ENCODE results near the gene CABP4.
A peak's percentile ranks its signal among the peaks of the same experiment; 100 is the strongest.
"Not testable (repeated sequence)": the region's sequence is repeated elsewhere in the genome, so short reads cannot be mapped to it uniquely, and the experiment has no call there.

CABP4 gene

GRCh38 chr11:67419325-67420049 is 35.7 kb upstream of the CABP4 start:
- no peak for DNase-seq (ENCODE audit: low read depth, low spot score)

- DNase-seq (ENCODE audit: low read depth, low spot score), result no peak
Observed at GRCh38 chr11:67420147-67420645, 35.0 kb upstream of the CABP4 start.

DNA sequence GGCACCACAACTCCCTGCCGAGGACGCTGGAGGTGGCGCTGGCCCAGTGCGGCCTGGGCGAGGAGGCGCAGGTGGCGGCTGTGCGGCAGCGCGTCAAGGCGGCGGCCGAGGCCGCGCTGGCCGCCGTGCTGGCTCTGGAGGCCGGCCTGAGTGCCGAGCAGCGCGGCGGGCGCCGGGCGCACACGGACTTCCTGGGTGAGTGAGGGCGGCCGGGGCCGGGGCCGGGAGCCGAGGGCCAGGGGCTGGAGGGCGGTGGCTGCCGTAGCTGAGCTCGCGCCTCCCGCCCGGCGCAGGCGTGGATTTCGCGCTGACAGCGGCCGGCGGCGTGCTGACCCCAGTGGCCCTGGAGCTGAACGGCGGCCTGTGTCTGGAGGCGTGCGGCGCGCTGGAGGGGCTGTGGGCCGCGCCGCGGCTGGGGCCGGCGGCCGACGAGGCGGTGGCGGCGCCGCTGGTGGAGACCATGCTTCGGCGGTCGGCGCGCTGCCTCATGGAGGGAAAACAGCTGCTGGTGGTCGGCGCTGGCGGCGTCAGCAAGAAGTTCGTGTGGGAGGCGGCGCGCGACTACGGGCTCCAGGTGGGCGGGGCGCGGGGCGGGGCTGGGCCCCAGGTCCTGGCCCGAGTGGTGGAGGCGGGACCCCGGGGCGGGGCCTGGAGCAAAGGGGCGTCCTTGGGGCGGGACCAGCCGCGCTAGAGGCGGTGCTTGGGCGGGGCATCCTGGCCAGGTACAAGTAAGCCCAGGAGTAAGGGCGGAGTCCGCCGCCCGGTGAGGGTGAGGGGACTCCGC is 34.3 kb upstream of the CABP4 start:
- DNase-seq (ENCODE audit: low read depth, low spot score), result peak; percentile 97

GRCh38 chr11:67421430-67422031 is 33.6 kb upstream of the CABP4 start:
- DNase-seq (ENCODE audit: low read depth, low spot score), result no peak

DNA sequence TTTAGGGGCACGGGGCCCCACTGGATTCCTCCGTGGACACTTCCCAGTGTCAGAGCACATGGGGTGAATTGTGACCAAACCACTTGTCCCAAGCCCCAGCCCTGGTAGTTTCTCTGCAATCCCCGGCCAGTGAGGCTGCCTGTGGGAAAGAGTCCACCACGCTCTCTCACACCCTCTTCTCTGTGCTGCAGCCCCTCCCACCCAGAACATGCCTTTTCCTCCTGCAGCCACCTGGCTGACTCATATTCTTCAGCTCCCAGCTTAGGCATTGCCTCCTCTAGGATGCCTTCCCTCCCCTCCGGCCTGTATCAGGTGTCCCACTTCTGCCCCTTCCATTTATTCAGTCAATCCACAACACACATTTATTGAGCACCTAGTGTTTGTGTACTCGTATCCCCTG is 32.3 kb upstream of the CABP4 start:
- DNase-seq (ENCODE audit: low read depth, low spot score), result no peak

DNA sequence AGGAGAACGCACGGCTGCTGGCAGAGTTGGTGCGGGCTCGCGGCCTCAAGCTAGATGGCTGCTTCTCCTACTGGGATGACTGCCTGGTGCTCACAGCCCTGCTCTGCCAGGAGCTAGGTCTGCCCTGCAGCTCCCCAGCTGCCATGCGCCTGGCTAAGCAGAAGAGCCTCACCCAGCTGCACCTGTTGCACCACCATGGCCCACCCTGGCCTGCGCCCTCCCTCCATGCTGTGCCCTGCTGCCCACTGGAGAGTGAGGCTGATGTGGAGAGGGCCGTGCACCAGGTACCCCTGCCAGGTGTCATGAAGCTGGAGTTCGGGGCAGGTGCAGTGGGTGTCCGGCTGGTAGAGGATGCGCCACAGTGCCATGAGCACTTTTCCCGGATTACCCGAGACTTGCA is 31.7 kb upstream of the CABP4 start:
- DNase-seq (ENCODE audit: low read depth, low spot score), result no peak

GRCh38 chr11:67423891-67424613 is 31.1 kb upstream of the CABP4 start:
- DNase-seq (ENCODE audit: low read depth, low spot score), result no peak

DNA sequence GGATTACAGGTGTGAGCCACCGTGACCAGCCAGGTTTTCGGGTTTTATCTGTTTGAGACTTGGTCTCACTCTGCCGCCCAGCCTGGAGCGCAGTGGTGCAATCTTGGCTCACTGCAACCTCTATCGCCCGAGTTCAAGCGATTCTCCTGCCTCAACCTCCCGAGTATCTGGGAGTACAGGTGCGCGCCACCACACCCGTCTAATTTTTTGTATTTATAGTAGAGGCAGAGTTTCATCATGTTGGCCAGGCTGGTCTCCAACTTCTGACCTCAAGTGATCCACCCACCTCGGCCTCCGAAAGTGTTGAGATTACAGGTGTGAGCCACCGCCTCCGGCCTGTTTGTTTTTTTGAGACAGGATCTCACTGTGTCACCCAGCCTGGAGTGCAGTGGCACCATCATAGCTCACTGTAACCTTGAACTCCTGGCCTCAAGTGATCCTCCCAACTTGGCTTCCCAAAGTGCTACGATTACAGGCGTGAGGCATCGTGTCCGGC is 27.7 kb upstream of the CABP4 start:
- DNase-seq (ENCODE audit: low read depth, low spot score), result not testable (repeated sequence)

GRCh38 chr11:67428052-67429001 is 26.8 kb upstream of the CABP4 start, which contains the start of gene RPS6KB2:
RPS6KB2 (plus strand) TSS chr11:67428494; CDS start chr11:67428546, 52 bp downstream.
- DNase-seq (ENCODE audit: low read depth, low spot score), result peak; percentile 99

GRCh38 chr11:67429038-67429668 is 26.0 kb upstream of the CABP4 start:
- no peak for DNase-seq (ENCODE audit: low read depth, low spot score)

DNA sequence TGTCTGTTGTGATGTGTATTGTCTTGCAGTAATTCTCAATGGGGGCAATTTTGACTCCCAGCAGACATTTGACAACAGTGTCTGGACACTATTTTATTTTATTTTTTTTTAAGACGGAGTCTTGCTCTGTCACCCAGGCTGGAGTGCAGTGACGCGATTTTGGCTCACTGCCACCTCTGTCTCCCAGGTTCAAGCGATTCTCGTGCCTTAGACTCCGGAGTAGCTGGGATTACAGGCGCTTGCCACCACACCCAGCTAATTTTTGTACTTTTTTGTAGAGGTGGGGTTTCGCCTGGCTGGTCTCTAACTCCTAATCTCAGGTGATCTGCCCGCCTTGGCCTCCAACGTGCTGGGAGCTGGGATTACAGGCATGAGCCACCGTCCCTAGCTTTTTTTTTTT is 25.4 kb upstream of the CABP4 start:
- DNase-seq (ENCODE audit: low read depth, low spot score), result no peak

DNA sequence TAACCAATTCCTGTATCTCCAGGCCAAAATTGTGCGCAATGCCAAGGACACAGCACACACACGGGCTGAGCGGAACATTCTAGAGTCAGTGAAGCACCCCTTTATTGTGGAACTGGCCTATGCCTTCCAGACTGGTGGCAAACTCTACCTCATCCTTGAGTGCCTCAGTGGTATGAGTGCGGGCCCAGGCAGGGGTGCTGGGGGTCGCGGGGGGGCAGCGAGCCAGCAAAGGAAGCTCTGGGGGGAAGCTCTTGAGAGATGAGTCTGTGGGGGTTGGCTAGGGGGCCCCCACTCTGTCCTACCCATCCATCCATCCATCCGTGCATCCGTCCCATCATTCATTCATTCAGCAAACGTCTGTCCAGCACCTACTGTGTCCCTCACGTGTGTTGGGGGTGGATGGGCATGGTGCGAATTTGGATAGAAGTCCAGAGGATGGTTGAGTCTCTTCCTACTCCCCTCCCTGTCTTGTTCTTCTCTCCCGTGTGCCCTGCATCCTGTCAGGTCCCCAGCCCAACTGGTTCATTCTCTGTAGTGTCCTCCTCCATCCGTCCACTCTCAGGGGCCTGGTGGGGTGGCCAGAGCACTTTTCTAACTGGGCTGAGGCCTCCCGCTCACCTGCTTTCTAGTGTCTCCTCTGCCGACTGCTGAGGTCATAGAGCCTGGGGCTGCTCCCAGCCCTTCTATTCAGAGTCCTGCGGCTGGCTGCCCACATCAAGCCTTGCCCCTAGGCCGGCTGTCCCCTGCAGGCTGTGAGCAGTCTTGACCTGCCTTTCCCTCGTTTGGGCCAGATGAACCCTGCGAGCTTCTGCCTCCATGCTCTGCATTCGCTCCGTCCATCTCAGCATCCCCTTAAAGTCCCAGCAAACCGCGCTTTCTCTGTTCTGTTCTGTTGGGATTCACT is 23.6 kb upstream of the CABP4 start:
- no peak for DNase-seq (ENCODE audit: low read depth, low spot score)

GRCh38 chr11:67432655-67433349 is 22.4 kb upstream of the CABP4 start:
- no peak for DNase-seq (ENCODE audit: low read depth, low spot score)

DNA sequence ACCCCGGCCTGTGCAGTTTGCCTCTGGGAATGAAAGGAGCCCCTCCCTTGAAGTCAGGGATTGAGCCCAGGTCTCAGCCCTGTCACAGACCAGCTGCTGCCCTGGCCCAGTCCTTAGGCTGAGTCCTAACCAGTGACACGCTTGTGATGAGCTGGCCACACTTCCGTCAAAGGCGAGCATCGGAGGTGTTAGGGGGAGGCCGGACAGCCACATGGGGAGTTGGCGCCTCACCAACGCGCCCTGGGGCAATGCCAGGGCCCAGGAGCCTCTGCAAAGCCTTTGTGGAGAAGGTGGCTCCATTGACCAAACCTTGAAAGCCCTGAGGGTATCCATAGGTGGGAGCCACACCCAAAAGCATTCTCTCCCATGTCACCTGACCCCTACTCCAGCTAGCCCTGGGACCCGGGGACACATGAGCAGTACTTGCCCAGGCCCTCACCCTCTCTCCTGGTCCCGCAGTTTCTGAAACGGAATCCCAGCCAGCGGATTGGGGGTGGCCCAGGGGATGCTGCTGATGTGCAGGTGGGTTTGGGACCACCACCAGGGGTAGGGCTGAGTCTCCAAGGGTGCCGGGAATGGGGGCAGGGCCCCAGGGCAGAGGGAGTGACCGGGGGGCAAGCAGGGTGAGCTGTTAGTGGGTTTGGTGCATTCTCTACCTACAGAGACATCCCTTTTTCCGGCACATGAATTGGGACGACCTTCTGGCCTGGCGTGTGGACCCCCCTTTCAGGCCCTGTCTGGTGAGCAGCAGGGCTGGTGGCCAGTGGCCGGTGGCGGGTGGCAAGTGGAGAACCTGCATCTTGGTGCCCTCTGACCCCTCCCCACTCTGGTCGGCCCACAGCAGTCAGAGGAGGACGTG is 21.4 kb upstream of the CABP4 start:
- DNase-seq (ENCODE audit: low read depth, low spot score), result no peak

DNA sequence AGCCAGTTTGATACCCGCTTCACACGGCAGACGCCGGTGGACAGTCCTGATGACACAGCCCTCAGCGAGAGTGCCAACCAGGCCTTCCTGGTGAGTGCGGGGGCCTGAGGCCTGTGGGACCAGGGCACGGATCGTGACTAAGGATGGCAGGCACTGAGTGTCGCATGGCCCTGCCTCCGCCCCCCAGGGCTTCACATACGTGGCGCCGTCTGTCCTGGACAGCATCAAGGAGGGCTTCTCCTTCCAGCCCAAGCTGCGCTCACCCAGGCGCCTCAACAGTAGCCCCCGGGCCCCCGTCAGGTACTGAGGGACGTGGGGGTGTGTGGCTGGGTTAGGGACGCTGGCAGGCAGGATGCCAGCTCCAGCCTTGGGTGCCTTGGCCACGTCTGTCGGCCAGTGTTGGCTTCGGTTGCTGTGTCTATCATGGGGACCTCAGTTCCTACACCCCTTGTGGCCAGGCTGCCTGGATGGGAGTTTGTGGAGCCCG is 20.7 kb upstream of the CABP4 start:
- DNase-seq (ENCODE audit: low read depth, low spot score), result no peak

DNA sequence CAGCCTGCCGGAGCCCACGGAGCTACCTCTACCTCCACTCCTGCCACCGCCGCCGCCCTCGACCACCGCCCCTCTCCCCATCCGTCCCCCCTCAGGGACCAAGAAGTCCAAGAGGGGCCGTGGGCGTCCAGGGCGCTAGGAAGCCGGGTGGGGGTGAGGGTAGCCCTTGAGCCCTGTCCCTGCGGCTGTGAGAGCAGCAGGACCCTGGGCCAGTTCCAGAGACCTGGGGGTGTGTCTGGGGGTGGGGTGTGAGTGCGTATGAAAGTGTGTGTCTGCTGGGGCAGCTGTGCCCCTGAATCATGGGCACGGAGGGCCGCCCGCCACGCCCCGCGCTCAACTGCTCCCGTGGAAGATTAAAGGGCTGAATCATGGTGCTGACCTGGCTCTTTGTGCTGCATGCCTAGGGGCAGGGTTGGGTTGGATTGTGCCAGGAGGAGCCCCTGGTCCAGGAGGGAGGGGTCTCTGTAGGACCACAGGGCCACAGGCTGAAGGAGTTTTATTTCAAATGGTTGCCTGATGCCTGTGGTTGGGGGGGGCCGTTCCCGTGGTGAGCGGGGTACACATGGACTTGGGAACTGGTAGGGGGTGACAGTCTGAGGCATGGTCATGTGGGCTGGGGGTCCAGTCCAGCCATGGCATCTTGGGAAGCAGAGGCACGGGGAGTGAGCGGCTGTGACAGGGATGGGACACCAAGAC is 20.0 kb upstream of the CABP4 start:
- no peak for DNase-seq (ENCODE audit: low read depth, low spot score)
